IPS-18c (cell line): ENCODE measurements around the gene TMEM203.

ENCODE experiments used
- H3K4me3 ChIP-seq: 2 replicates; pipeline ENCODE4 v1.7.0; 2013; ENCODE audit warnings: low read depth, mild to moderate bottlenecking, low read length, moderate library complexity; ENCODE audit not compliant: insufficient read depth
- H3K9me3 ChIP-seq: one replicate; pipeline ENCODE4 v1.6.1; 2013; ENCODE audit warnings: mild to moderate bottlenecking, low read length, moderate library complexity; ENCODE audit not compliant: control insufficient read depth, insufficient read depth

Gene TMEM203

GRCh38 chr9:137157618-137158415 lies 47.6 kb downstream of the TMEM203 start:
- H3K4me3 ChIP-seq, result no peak overlapping the region
- H3K9me3 ChIP-seq, result no peaks in the 10 kb centered on the region

GRCh38 chr9:137156567-137157375 lies 48.7 kb downstream of the TMEM203 start:
- Histone ChIP-seq H3K9me3 (no peaks in the 10 kb centered on the region), H3K4me3 (peak overlapping the region; percentile 50)
